Uterus (tissue), 2 donors: Measurements from ENCODE around the gene ERBIN.

Experiments used
- CTCF ChIP-seq, 4 experiments: fragments of 200-600 bp in 2 of 4; fragments of 450-650 bp in 2 of 4; sonication (generic) in 2 of 4; IDR thresholded peaks; one replicate each; pipeline ENCODE4 v1.5.1; 2016 to 2019; ENCODE audit warnings: antibody characterized with exemption in 4 of 4, mild to moderate bottlenecking in 2 of 4, moderate library complexity in 1 of 4
- POLR2A ChIP-seq, 2 donors: fragments of 450-650 bp; IDR thresholded peaks; one replicate each; pipeline ENCODE4 v1.6.1; 2016; ENCODE audit warnings: antibody characterized with exemption in 2 of 2, mild to moderate bottlenecking in 1 of 2, moderate library complexity in 1 of 2

DNA sequence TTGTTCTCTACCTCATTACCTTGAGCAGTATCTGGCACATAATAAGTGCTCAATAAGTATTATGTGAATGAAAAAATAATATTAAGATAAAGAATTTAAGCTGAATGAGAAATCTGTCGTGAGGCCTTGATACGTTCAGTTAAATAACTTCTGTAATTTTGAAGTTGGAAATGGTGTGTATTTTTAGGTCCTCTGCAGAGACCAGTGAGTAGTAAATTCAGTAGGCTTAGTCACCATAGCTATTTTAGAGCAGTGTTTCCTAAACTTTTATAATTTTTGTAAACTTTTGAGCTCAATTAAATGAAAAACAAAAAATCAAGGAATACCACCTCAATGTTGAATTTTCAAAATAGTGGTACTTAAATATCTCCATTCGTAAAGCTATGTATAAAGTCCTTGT, 25.0 kb downstream of the ERBIN start:
- TF ChIP-seq CTCF (IDR thresholded peaks at IDR 0.05): no peak
- TF ChIP-seq POLR2A (IDR thresholded peaks at IDR 0.05): no peak
